Peyer's patch (tissue), 4 donors: Measurements from ENCODE around the gene COBL.

Experiments used
- CTCF ChIP-seq, 6 experiments: fragments of 450-650 bp in 4 of 6; fragments of 200-600 bp in 2 of 6; sonication (generic) in 1 of 6; IDR thresholded peaks; one replicate each; pipeline ENCODE4 v1.5.1; 2017 to 2019; ENCODE audit warnings: antibody characterized with exemption in 6 of 6, mild to moderate bottlenecking in 3 of 6, moderate library complexity in 1 of 6
- POLR2A ChIP-seq, 2 donors: fragments of 450-650 bp; IDR thresholded peaks; one replicate each; pipeline ENCODE4 v1.5.1; 2017; ENCODE audit warnings: antibody characterized with exemption in 2 of 2, mild to moderate bottlenecking in 2 of 2, moderate library complexity in 2 of 2

GRCh38 chr7:51123322-51124019 lies 193.1 kb downstream of the COBL start:
- TF ChIP-seq CTCF (IDR thresholded peaks at IDR 0.05): no peak
- no peak for TF ChIP-seq POLR2A (IDR thresholded peaks at IDR 0.05)
